ENCODE measurements around the gene HNF4A. TPM values are rescaled to one million over a fixed set of nuclear protein-coding genes. Genes with fewer than 3 reads are reported as not detected.

Gene HNF4A
- total and polyA plus RNA-seq, 2 of the 4 experiments (the other 2 are of a cell fraction) = not detected

GRCh38 chr20:44439318-44439717 lies 83.8 kb downstream of the HNF4A start:
- no peak overlapping the region for H3K9ac ChIP-seq (ENCODE audit: low read depth, low read length)
- no peaks in the 10 kb centered on the region for H3K79me1 ChIP-seq (ENCODE audit: low read depth in 1 of 2, low read length in 2 of 2)
- no peaks in the 10 kb centered on the region for H3K9me3 ChIP-seq (ENCODE audit: control insufficient read depth, insufficient read depth, low read length)
- H4K91ac ChIP-seq (ENCODE audit: insufficient read depth, low read depth, low read length) = no peak overlapping the region
- WGBS, 2 experiments (ENCODE audit: extremely low coverage in 2 of 2, insufficient read length in 1 of 2) = 0% methylated on average over 1 of the region's 2 CpGs; no CpG with 5 or more reads in 1 of the 2 experiments
- no peak for DNase-seq
- H2BK5ac ChIP-seq (ENCODE audit: low read depth, low read length, poor library complexity, severe bottlenecking) = no peak overlapping the region
- H3K23ac ChIP-seq (ENCODE audit: low read depth, low read length) = no peak overlapping the region
- no peak overlapping the region for H3K18ac ChIP-seq (ENCODE audit: low read depth, low read length)
- no peak overlapping the region for H4K5ac ChIP-seq (ENCODE audit: low read depth, low read length)
- dilution Hi-C loops (cut with HindIII; ENCODE audit: low sequenced_read_pairs, unreplicated experiment) = no loop called here
- H4K8ac ChIP-seq (ENCODE audit: low read depth in 2 of 2, low read length in 2 of 2) = no peak overlapping the region
- no peak overlapping the region for H3K27ac ChIP-seq (ENCODE audit: insufficient read depth, low read length)
- intact Hi-C loops (cut with micrococcal nuclease) = no loop called here
- H3K14ac ChIP-seq (replicated peaks; ENCODE audit: low read depth, low read length) = no peak overlapping the region
- no peak for TF ChIP-seq SMC3 (IDR thresholded peaks at IDR 0.05; ENCODE audit: low read depth, low read length)
- no peak for TF ChIP-seq USF2 (IDR thresholded peaks at IDR 0.05; ENCODE audit: low read depth, low read length)
- no peak for TF ChIP-seq NFE2L2 (IDR thresholded peaks at IDR 0.05; ENCODE audit: low read depth, low read length)
- no peak for TF ChIP-seq RFX5 (IDR thresholded peaks at IDR 0.05; ENCODE audit: low read depth, low read length)
- TF ChIP-seq POLR2A (IDR thresholded peaks at IDR 0.05; ENCODE audit: low read depth, low read length) = no peak
- no peak overlapping the region for H2AK5ac ChIP-seq (ENCODE audit: low read depth, low read length)
- H2BK20ac ChIP-seq (ENCODE audit: low read depth, low read length) = no peak overlapping the region
- no peaks in the 10 kb centered on the region for H3K4me1 ChIP-seq (ENCODE audit: control insufficient read depth, insufficient read depth, low read length)
- no peak overlapping the region for H3K4me2 ChIP-seq (ENCODE audit: low read depth, low read length)
- H4K20me1 ChIP-seq (ENCODE audit: insufficient read depth, low read length) = no peaks in the 10 kb centered on the region
- no peak for ATAC-seq (ENCODE audit: low read depth)
- in situ Hi-C loops (cut with MboI; ENCODE audit: low sequenced_read_pairs) = no loop called here
- ChIA-PET CTCF (no interaction called here), POLR2A (ENCODE audit: unreplicated experiment) (no interaction called here)
- no TSS peak for BruUV-seq (replicated peaks)
- no peak overlapping the region for H3K56ac ChIP-seq (ENCODE audit: extremely low read depth, insufficient read depth, low read length)
- no peak overlapping the region for H2BK120ac ChIP-seq (ENCODE audit: low read depth, low read length)
- no peaks in the 10 kb centered on the region for H3K9me1 ChIP-seq (ENCODE audit: insufficient read depth, low read length)
- no peak overlapping the region for H3K4me3 ChIP-seq (ENCODE audit: insufficient read depth, low read depth, low read length)
- H2BK15ac ChIP-seq (ENCODE audit: low read depth, low read length) = no peak overlapping the region
- H2AFZ ChIP-seq (replicated peaks; ENCODE audit: low read length, poor library complexity) = no peak overlapping the region
- H3K36me3 ChIP-seq (ENCODE audit: control insufficient read depth, insufficient read depth, low read length) = no peaks in the 10 kb centered on the region
- no peak overlapping the region for H3K4ac ChIP-seq (ENCODE audit: low read depth, low read length)
- no peak overlapping the region for H2AK9ac ChIP-seq (replicated peaks; ENCODE audit: low read depth, low read length, poor library complexity)
- H3K27me3 ChIP-seq (ENCODE audit: control insufficient read depth, insufficient read depth, low read length) = peaks cover 9% of the 10 kb centered on the region
